NCI-H1436 treated with DMSO at 0.1 percent for 48 hours (cell line): ENCODE results near the gene TNNT3.

ENCODE experiments used
- DNase-seq: peaks from one replicate; lab custom pipeline; 2025; lab: John Stamatoyannopoulos, UW

TNNT3 gene

GRCh38 chr11:1923201-1923956 is 3.9 kb downstream of the TNNT3 start:
- DNase-seq: no peak

GRCh38 chr11:1924181-1924580 is 4.7 kb downstream of the TNNT3 start:
- no peak for DNase-seq

- DNase-seq: no peak
Observed at GRCh38 chr11:1924646-1925372, 5.3 kb downstream of the TNNT3 start.

- no peak for DNase-seq
Observed at GRCh38 chr11:1925373-1926155, 6.1 kb downstream of the TNNT3 start.

GRCh38 chr11:1926156-1927025 is 6.9 kb downstream of the TNNT3 start:
- DNase-seq: no peak

- no peak for DNase-seq
Observed at GRCh38 chr11:1927026-1927847, 7.7 kb downstream of the TNNT3 start.

- no peak for DNase-seq
Observed at GRCh38 chr11:1927848-1928469, 8.5 kb downstream of the TNNT3 start.

- no peak for DNase-seq
Observed at GRCh38 chr11:1928470-1928890, 9.0 kb downstream of the TNNT3 start.

- DNase-seq: no peak
Observed at GRCh38 chr11:1928891-1929541, 9.5 kb downstream of the TNNT3 start.

- DNase-seq: no peak
Observed at GRCh38 chr11:1929621-1930461, 10.3 kb downstream of the TNNT3 start.

- DNase-seq: no peak
Observed at GRCh38 chr11:1930462-1930830, 10.9 kb downstream of the TNNT3 start.

GRCh38 chr11:1931341-1932104 is 12.0 kb downstream of the TNNT3 start:
- no peak for DNase-seq

GRCh38 chr11:1932105-1932480 is 12.6 kb downstream of the TNNT3 start:
- DNase-seq: no peak

GRCh38 chr11:1932681-1933080 is 13.2 kb downstream of the TNNT3 start:
- no peak for DNase-seq

GRCh38 chr11:1933416-1934334 is 14.2 kb downstream of the TNNT3 start:
- DNase-seq: no peak

GRCh38 chr11:1934335-1935155 is 15.0 kb downstream of the TNNT3 start:
- no peak for DNase-seq
